ENCODE data around the gene ACADSB.

ACADSB gene

DNA sequence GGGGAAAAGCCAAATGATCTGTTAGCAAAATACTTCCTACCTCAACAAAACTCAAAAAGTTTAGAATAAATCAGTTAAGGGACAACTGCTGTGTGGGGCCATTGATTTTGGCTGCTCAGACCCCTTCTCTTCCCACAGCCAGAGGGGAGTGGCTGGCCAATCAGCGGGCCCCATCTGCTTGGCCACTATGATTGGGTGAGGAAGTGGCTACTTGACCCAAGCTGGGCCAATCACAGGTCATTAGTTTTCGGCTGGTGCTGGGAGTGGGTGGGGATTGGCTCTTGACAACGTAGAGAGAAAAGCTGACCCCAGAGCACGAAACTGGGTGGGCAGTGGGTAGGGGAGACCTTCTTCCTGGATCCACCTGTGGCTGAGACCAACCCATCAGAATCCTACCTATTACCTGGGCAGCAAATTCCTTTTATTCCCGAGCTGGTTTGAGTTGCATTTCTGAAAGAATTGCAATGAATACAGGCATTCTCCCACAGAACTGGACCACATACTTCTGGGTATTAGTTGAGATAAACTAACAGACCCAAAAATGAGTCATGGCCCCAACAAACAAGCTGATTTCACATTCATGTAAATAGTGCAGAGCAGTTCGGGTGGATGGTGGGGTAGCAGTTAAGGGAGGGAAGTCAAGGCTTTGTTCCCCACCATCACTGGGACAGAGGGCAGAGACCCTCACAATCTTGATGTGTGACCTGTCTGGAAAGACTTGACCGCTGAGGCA, 91.4 kb downstream of the ACADSB start:
- TF ChIP-seq, protein P1, sequence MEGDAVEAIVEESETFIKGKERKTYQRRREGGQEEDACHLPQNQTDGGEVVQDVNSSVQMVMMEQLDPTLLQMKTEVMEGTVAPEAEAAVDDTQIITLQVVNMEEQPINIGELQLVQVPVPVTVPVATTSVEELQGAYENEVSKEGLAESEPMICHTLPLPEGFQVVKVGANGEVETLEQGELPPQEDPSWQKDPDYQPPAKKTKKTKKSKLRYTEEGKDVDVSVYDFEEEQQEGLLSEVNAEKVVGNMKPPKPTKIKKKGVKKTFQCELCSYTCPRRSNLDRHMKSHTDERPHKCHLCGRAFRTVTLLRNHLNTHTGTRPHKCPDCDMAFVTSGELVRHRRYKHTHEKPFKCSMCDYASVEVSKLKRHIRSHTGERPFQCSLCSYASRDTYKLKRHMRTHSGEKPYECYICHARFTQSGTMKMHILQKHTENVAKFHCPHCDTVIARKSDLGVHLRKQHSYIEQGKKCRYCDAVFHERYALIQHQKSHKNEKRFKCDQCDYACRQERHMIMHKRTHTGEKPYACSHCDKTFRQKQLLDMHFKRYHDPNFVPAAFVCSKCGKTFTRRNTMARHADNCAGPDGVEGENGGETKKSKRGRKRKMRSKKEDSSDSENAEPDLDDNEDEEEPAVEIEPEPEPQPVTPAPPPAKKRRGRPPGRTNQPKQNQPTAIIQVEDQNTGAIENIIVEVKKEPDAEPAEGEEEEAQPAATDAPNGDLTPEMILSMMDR (IDR thresholded peaks at IDR 0.05) = no peak
- peaks cover 9% of the 10 kb centered on the region for H3K27me3 ChIP-seq
- no peaks in the 10 kb centered on the region for H3K9me3 ChIP-seq
- no peaks in the 10 kb centered on the region for H3K4me1 ChIP-seq (ENCODE audit: control insufficient read depth in 1 of 2, insufficient read depth in 1 of 2, low read depth in 1 of 2, low read length in 1 of 2)
- no peak overlapping the region for H3K4me3 ChIP-seq (ENCODE audit: low read depth in 1 of 2, low read length in 1 of 2)
- H3K36me3 ChIP-seq = no peaks in the 10 kb centered on the region
- H3K27ac ChIP-seq = no peak overlapping the region

DNA sequence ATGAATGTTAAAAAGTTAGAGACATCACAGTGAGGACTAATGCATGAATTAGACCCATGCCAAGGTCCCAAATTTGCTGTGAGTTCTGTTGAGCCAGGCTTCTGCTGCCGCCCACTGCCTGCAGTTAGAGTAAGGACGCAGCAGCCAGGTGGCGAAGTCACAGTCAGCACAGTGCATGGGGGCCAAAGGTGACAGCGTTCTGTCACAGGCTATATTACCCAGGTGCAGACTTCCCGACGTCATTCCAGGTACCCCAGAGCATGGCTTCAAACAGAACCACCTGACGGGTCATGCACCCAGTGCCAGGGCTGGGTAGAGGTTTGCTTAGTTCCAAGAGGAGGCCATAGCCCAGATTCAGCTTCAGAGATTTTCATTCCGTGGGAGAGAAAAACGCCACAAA, 93.1 kb downstream of the ACADSB start:
- peaks cover 9% of the 10 kb centered on the region for H3K27me3 ChIP-seq
- no peak overlapping the region for H3K4me3 ChIP-seq (ENCODE audit: low read depth in 1 of 2, low read length in 1 of 2)
- no peaks in the 10 kb centered on the region for H3K4me1 ChIP-seq (ENCODE audit: control insufficient read depth in 1 of 2, insufficient read depth in 1 of 2, low read depth in 1 of 2, low read length in 1 of 2)
- H3K27ac ChIP-seq = no peak overlapping the region
- H3K36me3 ChIP-seq = no peaks in the 10 kb centered on the region
- H3K9me3 ChIP-seq = no peaks in the 10 kb centered on the region
- TF ChIP-seq, protein P1 (IDR thresholded peaks at IDR 0.05) = no peak

DNA sequence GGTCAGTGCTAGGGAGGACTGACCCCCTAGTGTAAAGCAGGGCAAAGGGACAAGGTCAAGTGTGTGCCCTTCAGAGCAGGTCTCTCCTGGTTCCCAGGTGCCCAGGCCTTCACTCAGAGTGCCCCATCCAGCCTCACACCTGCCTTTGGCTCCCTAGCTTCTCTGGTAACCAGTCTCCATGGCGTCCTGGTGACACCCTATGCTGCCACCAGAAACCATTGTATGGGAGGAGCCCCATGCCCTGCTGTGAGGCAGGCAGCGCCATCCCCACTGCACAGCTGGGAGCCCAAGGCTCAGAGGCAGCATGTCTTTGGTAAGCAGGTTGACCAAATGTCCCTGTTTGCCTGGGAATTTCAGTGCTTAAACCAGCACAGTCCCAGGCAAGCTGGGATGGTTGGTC, 93.9 kb downstream of the ACADSB start:
- TF ChIP-seq, protein P1 (IDR thresholded peaks at IDR 0.05) = no peak
- H3K4me3 ChIP-seq (ENCODE audit: low read depth in 1 of 2, low read length in 1 of 2) = no peak overlapping the region
- no peaks in the 10 kb centered on the region for H3K4me1 ChIP-seq (ENCODE audit: control insufficient read depth in 1 of 2, insufficient read depth in 1 of 2, low read depth in 1 of 2, low read length in 1 of 2)
- H3K9me3 ChIP-seq = no peaks in the 10 kb centered on the region
- no peak overlapping the region for H3K27ac ChIP-seq
- H3K27me3 ChIP-seq = peaks cover 9% of the 10 kb centered on the region
- H3K36me3 ChIP-seq = no peaks in the 10 kb centered on the region

DNA sequence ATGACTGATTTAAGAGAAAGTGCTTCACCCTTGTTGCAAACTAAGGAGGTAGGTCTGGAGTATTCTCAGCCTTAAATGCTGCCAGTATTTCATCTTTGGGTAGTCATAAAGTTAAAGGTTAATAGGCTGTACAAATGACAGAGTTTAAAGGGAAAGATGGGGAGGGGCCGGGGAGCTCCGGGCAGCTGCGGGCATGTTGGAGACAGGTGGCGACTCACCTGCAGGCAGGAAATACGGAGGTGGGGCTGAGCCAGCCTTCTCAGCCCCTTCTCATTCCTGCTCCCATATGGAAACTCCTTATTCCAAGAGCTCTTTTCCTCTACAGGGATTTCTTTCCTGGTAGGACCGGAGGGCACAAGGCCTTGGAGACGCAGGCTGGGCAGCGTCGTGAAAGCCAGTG, 95.1 kb downstream of the ACADSB start:
- H3K27me3 ChIP-seq = peaks cover 10% of the 10 kb centered on the region
- no peaks in the 10 kb centered on the region for H3K9me3 ChIP-seq
- H3K27ac ChIP-seq = no peak overlapping the region
- TF ChIP-seq, protein P1 (IDR thresholded peaks at IDR 0.05) = no peak
- H3K4me1 ChIP-seq (ENCODE audit: control insufficient read depth in 1 of 2, insufficient read depth in 1 of 2, low read depth in 1 of 2, low read length in 1 of 2) = no peaks in the 10 kb centered on the region
- H3K4me3 ChIP-seq (ENCODE audit: low read depth in 1 of 2, low read length in 1 of 2) = no peak overlapping the region
- H3K36me3 ChIP-seq = no peaks in the 10 kb centered on the region

All from neutrophil (primary cell).